ENCODE measurements around the gene KLHL22.
A peak's percentile ranks its signal among the peaks of the same experiment; 100 is the strongest.
"Not testable (repeated sequence)": the region's sequence is repeated elsewhere in the genome, so short reads cannot be mapped to it uniquely, and the experiment has no call there.

KLHL22 gene

GRCh38 chr22:20499769-20500168, 4.2 kb upstream of the KLHL22 start:
- DNase-seq = no peak

GRCh38 chr22:20498913-20499312, 3.3 kb upstream of the KLHL22 start:
- DNase-seq = no peak

GRCh38 chr22:20497426-20497825, 1.8 kb upstream of the KLHL22 start:
- no peak for DNase-seq

DNA sequence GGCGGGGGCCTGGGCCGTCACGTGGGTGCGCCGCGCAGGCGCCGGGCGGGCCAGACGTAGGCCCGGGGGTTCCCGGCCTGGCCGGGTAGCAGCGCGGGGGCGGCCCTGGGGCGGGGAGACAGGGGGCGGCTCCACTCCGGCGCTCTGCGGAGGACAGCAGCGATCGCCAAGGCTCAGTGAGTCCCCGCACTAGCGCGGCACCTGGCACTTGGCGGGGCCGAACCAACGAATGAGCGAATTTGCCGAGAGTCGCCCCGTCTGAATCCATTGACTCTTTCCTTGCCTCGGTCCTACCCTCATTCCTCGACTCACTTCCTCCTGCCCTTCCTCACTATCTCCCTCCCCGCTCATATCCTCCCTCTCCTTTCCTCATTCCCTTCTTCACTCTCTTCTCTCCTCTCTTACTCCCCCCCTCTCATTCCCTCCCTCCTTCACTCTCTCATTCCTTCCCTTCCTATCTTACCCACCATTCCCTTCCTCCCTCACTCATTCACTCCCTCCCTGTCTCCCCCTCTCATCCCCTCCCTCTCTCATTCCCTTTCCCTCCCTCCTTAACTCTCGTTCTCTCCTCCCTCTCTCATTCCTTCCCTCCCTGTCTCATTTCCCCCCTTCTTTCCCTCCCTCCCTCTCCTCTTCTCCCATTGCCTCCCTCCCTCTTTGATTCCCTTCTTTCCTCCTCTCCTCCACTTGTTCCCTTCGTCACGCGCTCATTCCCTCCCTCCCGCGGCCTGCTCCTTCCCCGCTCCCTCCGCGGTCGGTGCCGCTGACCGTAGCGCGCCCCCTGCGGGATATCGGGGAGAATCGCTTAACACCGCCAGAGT, 476 bp upstream of the KLHL22 start:
- DNase-seq = peak; percentile 93

DNA sequence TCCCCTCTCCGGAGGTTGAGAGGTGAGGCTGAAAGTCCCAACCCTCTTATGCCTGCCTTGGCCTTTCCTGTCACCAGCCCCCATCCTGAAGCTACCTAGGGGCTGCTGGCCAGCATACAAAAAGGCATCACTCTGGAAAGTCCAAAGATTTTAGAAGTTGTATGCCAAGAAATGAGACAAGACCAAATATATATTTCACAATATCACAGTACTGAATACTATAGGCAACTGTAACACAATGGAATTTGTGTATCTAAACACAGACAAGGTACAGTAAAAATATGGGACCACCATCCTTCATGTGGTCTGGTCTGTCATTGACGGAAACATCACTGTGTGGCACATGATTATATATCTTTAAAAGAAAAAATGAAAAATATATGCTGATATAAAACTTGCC, 4.2 kb downstream of the KLHL22 start:
- DNase-seq = no peak

- DNase-seq = no peak
Measured at GRCh38 chr22:20490941-20491307, 4.7 kb downstream of the KLHL22 start.

GRCh38 chr22:20490183-20490940, 5.2 kb downstream of the KLHL22 start:
- DNase-seq = no peak

GRCh38 chr22:20488946-20489345, 6.6 kb downstream of the KLHL22 start:
- DNase-seq = no peak

DNA sequence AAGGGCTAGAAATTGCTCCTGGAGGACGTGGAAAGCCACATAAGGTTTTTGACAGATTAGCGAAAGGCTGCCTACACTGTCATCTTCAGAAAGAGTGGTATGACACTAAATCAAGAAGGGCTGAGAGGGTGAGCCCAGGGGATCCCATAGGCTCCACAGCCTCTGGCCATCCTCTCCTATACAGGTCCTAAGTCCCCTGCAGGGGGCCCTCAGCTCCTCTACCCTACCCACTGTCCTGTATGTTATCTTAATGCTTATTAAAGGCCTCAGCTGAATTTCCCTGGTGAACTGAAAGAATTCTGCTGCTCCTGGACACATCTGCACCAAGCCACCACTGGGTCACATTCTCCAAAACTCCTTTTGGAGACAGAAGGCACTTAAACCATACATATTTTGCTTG, 7.9 kb downstream of the KLHL22 start:
- no peak for DNase-seq

DNA sequence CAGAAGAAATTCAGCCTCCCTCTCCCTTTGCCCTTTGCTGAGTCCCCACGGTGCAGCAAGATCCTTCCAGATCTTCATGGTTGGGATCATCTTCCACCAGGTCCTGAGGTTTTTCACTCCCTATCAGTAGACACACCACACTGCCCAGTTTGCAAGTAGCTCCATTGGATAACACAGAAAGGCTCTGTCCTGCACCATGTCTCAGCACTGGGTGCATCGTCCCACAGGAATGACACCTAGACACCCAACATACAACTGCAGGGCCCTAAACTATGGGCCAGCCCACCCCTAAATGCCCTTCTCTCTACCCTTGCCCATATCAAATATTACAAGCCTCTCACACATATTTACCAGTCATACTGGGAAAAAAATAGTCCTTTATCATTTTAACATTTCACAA, 9.4 kb downstream of the KLHL22 start:
- DNase-seq = no peak

DNA sequence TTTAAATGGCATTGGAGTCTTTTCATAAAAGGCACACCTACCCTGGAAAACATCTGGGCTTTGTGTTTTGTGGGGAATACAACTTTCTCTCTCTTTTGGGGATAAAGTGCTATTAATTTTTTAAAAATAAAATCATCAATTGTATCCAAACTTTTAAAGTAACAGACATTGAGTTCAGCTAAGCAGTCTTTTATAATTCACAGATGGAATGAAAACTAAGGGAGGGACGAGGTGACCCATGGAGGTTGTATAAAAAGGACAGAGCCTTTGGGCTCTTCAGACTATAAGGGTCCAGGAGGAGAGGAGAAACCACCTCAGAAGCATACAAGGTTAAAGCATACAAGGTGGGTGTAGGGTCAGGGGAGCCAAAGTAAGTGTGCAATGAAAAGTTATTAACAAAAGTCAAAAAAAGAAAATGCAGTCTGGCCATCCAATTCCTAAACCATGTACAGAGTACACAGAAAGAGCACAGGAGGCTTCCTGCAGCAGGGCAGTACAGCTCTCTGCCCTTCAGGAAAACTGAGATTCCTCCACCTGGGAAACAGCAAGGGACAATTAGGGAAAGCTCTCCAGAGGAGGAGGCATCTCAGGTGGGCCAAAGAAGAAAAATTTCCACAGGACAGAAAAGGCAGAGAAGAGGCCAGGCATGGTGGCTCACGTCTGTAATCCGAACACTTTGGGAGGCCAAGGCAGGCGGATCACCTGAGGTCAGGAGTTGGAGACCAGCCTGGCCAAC, 10.5 kb downstream of the KLHL22 start:
- DNase-seq = no peak

- DNase-seq = no peak
Measured at GRCh38 chr22:20483771-20484170, 11.8 kb downstream of the KLHL22 start.

DNA sequence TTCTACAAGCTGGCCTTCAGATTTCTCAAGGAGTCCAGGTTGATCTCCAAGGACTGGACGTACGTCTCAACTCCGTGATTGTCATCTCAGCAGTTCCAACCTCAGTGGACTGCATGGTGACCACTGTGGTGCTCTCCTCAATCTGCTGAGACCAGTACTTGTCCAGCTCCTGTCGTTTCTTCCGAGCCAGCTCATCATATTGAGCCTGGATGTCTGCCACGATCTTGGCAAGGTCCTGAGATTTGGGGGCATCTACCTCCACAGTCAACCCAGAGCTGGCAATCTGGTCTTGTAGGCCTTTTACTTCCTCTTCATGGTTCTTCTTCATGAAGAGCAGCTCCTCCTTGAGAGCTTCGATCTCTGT, 12.5 kb downstream of the KLHL22 start:
- not testable (repeated sequence) for DNase-seq

DNA sequence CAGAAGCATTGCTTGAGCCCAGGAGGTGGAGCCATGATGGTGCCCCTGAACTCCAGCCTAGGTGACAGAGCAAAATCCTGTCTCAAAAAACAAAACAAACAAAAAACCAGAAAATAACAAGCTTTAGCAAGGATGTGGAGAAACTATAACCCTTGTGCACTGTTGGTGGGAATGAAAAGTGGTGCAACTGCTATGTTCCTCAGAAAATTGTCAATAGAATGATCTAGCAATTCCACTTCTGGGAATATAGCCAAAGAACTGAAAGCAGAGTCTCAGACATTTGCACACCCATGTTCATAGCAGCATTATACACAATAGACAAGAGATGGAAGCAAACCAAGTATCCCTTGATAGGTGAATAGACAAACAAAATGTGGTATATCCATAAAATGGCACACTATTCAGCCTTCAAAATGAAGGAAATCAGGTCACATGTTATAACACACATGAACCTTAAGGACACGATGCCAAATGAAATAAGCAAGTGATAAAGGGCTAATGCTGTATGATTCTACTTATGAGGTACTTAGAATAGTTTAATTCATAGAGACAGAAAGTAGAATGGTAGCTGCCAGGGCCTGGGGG, 15.9 kb downstream of the KLHL22 start:
- DNase-seq = no peak

DNA sequence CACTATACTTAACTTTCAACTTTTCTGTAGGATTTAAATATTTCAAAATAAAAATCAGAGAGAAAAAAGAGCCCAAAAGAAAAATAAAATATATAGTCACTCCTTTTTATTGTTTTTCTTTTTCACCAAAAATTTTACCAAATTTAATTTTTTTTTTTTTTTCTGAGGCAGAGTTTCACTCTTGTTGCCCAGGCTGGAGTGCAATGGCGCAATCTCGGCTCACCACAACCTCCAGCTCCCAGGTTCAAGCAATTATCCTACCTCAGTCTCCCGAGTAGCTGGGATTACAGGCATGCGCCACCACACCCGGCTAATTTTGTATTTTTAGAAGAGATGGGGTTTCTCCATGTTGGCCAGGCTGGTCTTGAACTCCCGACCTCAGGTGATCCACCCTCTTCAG, 17.5 kb downstream of the KLHL22 start:
- DNase-seq = not testable (repeated sequence)

- not testable (repeated sequence) for DNase-seq
Measured at GRCh38 chr22:20475569-20475968, 20.0 kb downstream of the KLHL22 start.

DNA sequence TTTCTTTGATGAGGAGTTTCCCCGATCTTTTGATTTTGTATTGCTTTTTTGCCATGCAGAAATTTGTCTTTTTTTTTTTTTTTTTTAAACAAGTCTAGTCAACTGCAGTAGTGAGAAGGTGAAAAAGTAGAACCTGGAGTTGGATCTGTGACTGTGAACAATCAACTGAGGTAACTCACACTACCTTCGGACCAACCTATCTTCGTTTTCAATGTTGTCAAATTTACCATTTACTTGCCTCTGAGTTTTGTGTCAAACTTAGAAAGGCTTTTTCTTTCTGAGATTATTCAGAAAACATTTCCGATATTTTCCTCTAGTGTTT, 20.5 kb downstream of the KLHL22 start:
- no peak for DNase-seq

- DNase-seq = no peak
Measured at GRCh38 chr22:20472629-20473442, 22.8 kb downstream of the KLHL22 start.

DNA sequence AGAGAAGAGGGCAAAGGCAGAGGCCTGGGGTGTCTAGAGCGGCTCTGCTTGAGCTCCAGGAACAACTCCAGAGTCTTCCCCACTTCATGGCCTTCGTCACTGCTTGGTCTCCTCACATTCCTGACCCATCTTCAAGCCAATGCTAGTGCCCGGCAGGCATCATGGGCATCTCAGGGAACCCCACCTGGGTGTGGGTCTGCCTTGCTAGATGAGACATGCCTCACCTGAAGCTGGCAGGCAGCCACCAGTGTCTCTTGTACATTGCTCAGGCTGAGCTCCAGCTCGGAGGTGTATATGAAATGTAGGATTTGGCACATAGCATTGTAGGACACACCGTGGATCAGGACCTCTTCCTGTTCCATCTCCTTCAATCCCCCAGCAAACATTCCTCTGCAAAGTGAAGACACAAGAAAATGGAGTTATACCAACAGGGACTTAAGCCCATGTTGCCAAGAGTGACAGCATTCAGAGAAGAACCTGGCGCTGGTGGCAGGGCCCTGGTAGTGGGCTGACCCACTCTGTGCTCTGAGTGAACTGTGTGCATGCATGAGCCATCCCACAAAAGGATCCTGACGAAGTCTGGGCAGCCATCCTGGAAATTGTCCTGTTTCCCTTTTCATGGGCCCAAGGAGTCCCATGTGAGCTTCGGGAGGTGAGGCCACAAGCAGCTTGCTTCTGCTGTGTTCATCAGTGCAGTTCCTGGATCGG, 24.3 kb downstream of the KLHL22 start:
- no peak for DNase-seq

- not testable (repeated sequence) for DNase-seq
Measured at GRCh38 chr22:20470525-20470924, 25.1 kb downstream of the KLHL22 start.

- no peak for DNase-seq
Measured at GRCh38 chr22:20469110-20469868, 26.3 kb downstream of the KLHL22 start.
